GM18505 (cell line): Measurements from ENCODE around the gene NCKAP5.

Source experiments
- ATAC-seq: cut with Tn5 transposase; IDR thresholded peaks from one replicate; pipeline ENCODE4 v1.9.1; 2021; ENCODE audit not compliant: unreplicated experiment
- POLR2A ChIP-seq: IDR thresholded peaks from 4 replicates; pipeline ENCODE4 v1.6.1; 2011; ENCODE audit warnings: borderline replicate concordance; ENCODE audit not compliant: insufficient read depth, insufficient read length; ENCODE audit errors: extremely low read depth

Gene NCKAP5

GRCh38 chr2:132975193-132976105, 592.8 kb downstream of the NCKAP5 start:
- no peak for ATAC-seq
- TF ChIP-seq POLR2A: no peak

DNA sequence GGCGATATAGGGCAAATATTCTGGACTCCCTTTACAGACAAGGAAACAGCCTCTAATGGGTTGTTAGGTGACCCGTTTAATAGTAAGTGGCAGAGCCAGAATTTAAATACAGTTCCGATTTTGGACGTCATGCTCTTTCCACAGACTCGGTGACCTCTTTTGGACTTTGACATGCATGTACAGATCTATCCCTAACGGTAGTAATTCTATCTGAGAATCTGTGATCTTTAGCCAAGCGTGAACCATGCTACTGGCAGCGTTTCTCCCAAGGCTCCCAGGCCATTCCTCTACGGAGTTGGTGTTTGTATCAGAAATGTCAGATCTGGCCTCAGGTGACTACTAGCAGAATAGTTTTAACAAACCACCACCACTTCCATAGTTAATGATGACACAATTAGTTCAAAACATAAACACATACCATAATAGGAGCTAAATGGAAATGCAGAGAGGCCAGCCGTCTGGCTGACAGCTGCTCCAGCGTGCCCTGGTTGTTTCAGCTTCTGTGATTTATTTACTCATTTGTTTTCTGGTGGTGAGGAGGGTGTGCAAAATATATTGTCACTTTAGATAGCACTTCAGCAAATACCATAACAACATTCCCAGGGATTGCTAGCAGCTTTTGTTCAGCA, 593.7 kb downstream of the NCKAP5 start:
- no peak for ATAC-seq

DNA sequence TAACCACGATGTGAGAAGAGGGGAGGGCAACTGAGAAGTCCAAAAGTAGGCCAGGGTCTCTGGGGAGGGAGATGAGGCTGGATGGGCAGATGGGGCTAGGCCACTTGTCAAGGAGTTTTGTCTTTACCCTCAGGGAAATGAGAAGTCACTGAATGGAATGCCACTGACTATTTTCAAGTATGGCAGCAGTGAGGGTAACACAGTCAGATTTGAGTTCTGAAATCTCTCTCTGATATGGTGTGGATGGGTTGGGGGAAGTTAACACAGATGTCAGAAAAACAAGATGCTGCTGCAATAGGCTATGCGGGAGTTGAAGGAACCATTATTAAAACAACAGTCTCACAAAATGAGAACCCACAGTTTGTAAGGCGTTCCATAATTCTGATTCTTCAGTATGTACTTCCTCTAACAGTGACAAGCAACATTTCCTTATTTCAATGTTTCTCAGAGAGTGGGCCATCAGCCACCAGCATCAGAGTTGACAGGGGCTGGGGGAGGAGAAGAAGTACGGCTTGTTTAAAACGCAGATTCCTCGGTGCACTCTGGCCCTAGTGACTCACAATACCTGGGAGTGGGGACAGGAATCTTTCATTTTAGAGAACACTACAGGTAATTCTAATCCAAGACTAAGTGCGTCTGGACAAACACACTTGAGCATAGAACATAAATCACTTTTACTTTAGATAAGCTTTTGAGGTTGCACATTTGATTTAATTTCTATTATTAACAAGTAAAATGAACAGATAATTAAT, 596.8 kb downstream of the NCKAP5 start:
- ATAC-seq: no peak
- no peak for TF ChIP-seq POLR2A

More for the DNA sequence above, 593.7 kb downstream of the NCKAP5 start:
- TF ChIP-seq POLR2A: no peak

- no peak for ATAC-seq
- no peak for TF ChIP-seq POLR2A
Measured at GRCh38 chr2:132969371-132969985, 598.8 kb downstream of the NCKAP5 start.

- no peak for ATAC-seq
- no peak for TF ChIP-seq POLR2A
Measured at GRCh38 chr2:132965460-132965859, 602.8 kb downstream of the NCKAP5 start.

DNA sequence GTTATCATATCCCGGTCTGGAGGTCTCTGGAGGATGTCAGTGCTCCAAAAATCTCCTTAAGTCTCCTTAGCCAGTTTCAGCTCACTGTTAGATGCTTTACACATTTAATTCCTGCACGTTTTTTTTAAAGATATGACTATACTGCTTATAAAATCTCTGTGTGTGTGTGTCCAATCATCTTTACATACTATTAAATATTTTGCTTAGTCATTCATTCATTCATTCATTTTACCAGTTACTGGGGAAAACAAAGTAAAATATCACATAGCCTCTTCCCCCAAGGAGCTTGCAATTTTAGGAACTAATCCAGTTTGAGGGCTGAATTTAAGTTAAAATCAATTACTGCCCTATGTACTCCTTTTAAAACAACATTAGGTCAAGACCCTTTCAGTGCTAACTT, 605.1 kb downstream of the NCKAP5 start:
- no peak for TF ChIP-seq POLR2A

GRCh38 chr2:132958887-132959286, 609.4 kb downstream of the NCKAP5 start:
- no peak for ATAC-seq
- TF ChIP-seq POLR2A: no peak

More for the DNA sequence above, 605.1 kb downstream of the NCKAP5 start:
- ATAC-seq: no peak

- no peak for ATAC-seq
- TF ChIP-seq POLR2A: no peak
Measured at GRCh38 chr2:132955871-132956615, 612.2 kb downstream of the NCKAP5 start.

GRCh38 chr2:132953771-132954170, 614.5 kb downstream of the NCKAP5 start:
- peak; percentile 95 for ATAC-seq
- TF ChIP-seq POLR2A: no peak

DNA sequence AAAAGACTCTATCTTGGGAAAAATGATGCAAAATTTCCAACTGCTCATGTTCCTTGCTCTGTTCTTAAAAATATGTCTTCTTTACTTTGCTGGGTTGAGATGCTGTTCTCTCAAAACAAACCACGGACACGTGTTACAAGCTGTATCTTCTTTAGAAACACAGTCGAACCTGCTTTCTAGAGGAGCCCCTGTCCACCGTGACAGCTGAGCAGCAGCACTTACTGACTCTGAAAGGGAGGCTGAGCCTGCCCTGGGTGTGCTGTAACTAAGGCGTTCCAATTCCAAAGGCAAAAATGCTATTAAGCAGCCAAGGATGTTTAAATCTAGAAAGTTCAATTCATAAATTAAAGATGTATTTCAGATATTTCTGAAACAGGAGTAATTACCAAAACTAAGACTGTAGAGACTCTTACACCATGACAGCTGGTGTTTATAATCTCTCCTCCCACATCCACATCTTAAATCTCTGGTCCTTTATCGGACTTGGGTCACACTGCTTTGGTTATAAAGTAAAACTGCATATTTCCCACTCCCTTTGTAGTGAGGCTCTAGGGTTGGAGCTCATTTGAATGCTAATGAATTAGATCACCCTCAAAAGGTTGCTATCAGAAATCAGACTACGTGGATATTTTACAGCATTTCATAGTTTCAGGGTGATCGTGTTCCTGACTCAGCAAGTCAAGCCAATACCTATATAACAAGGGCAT, 617.1 kb downstream of the NCKAP5 start:
- TF ChIP-seq POLR2A: no peak
- no peak for ATAC-seq

DNA sequence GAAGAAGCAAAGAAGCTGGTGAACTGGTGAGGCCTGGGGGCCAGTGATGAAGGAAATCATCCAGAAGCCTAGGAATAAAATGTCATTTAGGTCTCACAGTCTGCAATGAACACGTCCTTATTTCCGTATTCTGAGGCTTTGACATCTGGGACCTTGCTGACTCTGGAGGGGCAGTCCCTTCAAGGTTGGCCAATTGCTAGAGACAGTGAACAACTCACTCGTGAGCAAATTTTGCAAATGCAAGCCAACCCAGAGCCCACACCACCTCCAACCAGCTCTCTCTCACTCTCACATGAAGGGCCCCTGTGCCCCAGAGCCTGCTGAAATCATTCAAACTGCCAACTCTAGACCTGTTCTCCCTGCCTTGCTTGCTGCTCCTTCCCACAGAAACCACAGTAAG, 619.2 kb downstream of the NCKAP5 start:
- ATAC-seq: no peak

GRCh38 chr2:132948211-132948610, 620.1 kb downstream of the NCKAP5 start:
- ATAC-seq: no peak
- no peak for TF ChIP-seq POLR2A

More for the DNA sequence above, 619.2 kb downstream of the NCKAP5 start:
- no peak for TF ChIP-seq POLR2A

DNA sequence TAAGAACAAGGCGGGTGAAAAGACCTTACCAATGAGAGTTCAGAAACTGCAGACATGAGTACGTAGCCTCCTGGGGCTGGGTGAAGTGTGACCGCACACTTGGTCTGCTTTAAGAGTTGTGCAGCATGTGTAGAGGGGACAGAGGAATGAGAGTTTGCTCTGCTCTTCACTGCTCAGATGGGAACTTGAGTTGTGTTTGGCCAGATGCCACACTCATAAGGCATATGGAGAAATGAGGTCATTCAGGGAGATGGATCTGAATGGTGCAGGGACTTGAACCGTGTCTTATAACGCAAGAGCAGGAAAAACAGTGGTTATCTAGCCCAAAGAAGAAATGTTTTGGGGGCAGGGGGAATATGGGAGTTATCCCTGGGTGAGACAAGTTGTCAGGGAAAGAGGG, 624.4 kb downstream of the NCKAP5 start:
- TF ChIP-seq POLR2A: no peak
- no peak for ATAC-seq
